Measurements from ENCODE around the gene C17orf67. TPM values are rescaled to one million over a fixed set of nuclear protein-coding genes. Genes with fewer than 3 reads are reported as not detected.

C17orf67 gene
- total and polyA plus RNA-seq, 9 of the 15 experiments (the other 6 are each of a cell fraction or from before 2014, with no cell fraction given): 0.07 to 1.7 (median 0.59) TPM

GRCh38 chr17:56821847-56822534, 11.7 kb downstream of the C17orf67 start:
- TF ChIP-seq GTF2F1 (IDR thresholded peaks at IDR 0.05; ENCODE audit: low read depth, low read length) (no peak), DMBX1 (CRISPR knock-in tag; IDR thresholded peaks at IDR 0.05; ENCODE audit: borderline replicate concordance) (no peak), ZNF436 (CRISPR knock-in tag; IDR thresholded peaks at IDR 0.05) (no peak), MCM7 (IDR thresholded peaks at IDR 0.05) (no peak), STAT5B (CRISPR knock-in tag; IDR thresholded peaks at IDR 0.05) (no peak), HDAC3 (IDR thresholded peaks at IDR 0.05; ENCODE audit: borderline replicate concordance, partially characterized antibody) (no peak), FOXO4 (CRISPR knock-in tag; IDR thresholded peaks at IDR 0.05) (no peak), ELF2 (CRISPR knock-in tag; IDR thresholded peaks at IDR 0.05) (no peak), ZNF175 (CRISPR knock-in tag; IDR thresholded peaks at IDR 0.05; ENCODE audit: low read depth) (no peak), HMBOX1 (IDR thresholded peaks at IDR 0.05) (no peak), ILK (tag; IDR thresholded peaks at IDR 0.05; ENCODE audit: borderline replicate concordance, low read depth) (no peak), E2F1 (CRISPR knock-in tag; IDR thresholded peaks at IDR 0.05) (no peak), U2AF2 (optimal IDR thresholded peaks at IDR 0.05; ENCODE audit: low read depth, low read length) (no peak), PKNOX1 (IDR thresholded peaks at IDR 0.05) (no peak), CBX1 (IDR thresholded peaks at IDR 0.05; ENCODE audit: low read depth) (no peak)
- Histone ChIP-seq H3K36me3 (ENCODE audit: control insufficient read depth, insufficient read depth, low read length) (no peaks in the 10 kb centered on the region), H3K9me1 (ENCODE audit: control insufficient read depth, insufficient read depth, low read length) (no peaks in the 10 kb centered on the region), H3K4me1 (replicated peaks in 1 of 2; ENCODE audit: control insufficient read depth in 2 of 2, insufficient read depth in 2 of 2, low read length in 2 of 2) (no peaks in the 10 kb centered on the region; a peak in 1 of 5 replicates), H3K9me3 (replicated peaks; ENCODE audit: control insufficient read depth, insufficient read depth, low read depth, low read length) (no peaks in the 10 kb centered on the region), H3K27ac (ENCODE audit: extremely low read depth, low read depth, low read length) (no peak overlapping the region), H4K20me1 (replicated peaks; ENCODE audit: control insufficient read depth, insufficient read depth, low read length) (no peaks in the 10 kb centered on the region), H2AFZ (ENCODE audit: low read depth, low read length) (no peak overlapping the region), H3K9ac (ENCODE audit: insufficient read depth in 1 of 2, low read depth in 2 of 2, low read length in 2 of 2) (no peak overlapping the region), H3K27me3 (ENCODE audit: control insufficient read depth in 2 of 2, insufficient read depth in 2 of 2, low read length in 2 of 2) (no peaks in the 10 kb centered on the region; a peak in 1 of 5 replicates), H3K4me2 (ENCODE audit: insufficient read depth, low read length) (no peak overlapping the region), H3K79me2 (ENCODE audit: control insufficient read depth, insufficient read depth, low read length) (no peaks in the 10 kb centered on the region), H3K4me3 (no peak overlapping the region)
- FAIRE-seq: no peak
- no peak for ATAC-seq
- in situ Hi-C loops (cut with MboI): no loop called here
- WGBS (ENCODE audit: insufficient coverage, low coverage, missing lambda C conversion rate): 22% methylated on average over 3 of the region's 3 CpGs
- no TSS peak for BruUV-seq (replicated peaks)
- intact Hi-C loops (cut with micrococcal nuclease): loop anchor here (10.0 kb wide), 1 partner anchor 293 kb away; no protein-coding TSS in a partner anchor
- CTCF ChIA-PET (ENCODE audit: low intra/inter-chr PET ratio): no interaction called here
- POLR2A ChIA-PET: interaction anchor here (0.9 kb wide), 1 partner anchor 12 kb away, joined by 3 read pairs; the partner anchor contains the start of gene DGKE
- DNase-seq (ENCODE audit: extremely low read depth in 1 of 4, low spot score in 3 of 4): no peak

Data from K562 (cell line).